PC-3 (cell line): ENCODE measurements around the gene KCNG3. TPM values are rescaled to one million over a fixed set of nuclear protein-coding genes. Genes with fewer than 3 reads are reported as not detected.

Experiments used
- ATAC-seq: fragments of 200-7000 bp; cut with Tn5 transposase; 2 replicates; pipeline ENCODE4 v1.9.1; 2020; ENCODE audit warnings: mild to moderate bottlenecking, moderate library complexity
- BruUV-seq: library from RNA; stranded (reverse); fragments of 400-500 nt; replicated peaks from 2 replicates; lab custom pipeline; 2021; lab: Mats Ljungman, UMichigan
- CTCF ChIA-PET: fragments of 300-600 bp; sonication (Branson Sonifier 250); formaldehyde crosslinking; loops from one replicate; lab custom pipeline; 2022; ENCODE audit warnings: antibody characterized with exemption; lab: Charles Lee
- POLR2A ChIA-PET: fragments of 300-600 bp; sonication (Branson Sonifier 250); formaldehyde crosslinking; loops from one replicate; lab custom pipeline; 2022; ENCODE audit warnings: antibody characterized with exemption; ENCODE audit not compliant: unreplicated experiment; lab: Charles Lee
- DNase-seq: peaks from one replicate; pipeline ENCODE4 v3.0.0-alpha.2; 2015
- H2AFZ ChIP-seq: fragments of 300-600 bp; sonication (generic); 2 replicates; pipeline ENCODE4 v1.6.0; 2016; ENCODE audit warnings: antibody characterized with exemption, low read length
- H3F3A ChIP-seq: fragments of 300-600 bp; sonication (generic); one replicate; pipeline ENCODE4 v1.6.0; 2017; ENCODE audit warnings: antibody characterized with exemption, low read length, control low read depth, mild to moderate bottlenecking; ENCODE audit not compliant: unreplicated experiment
- H3K27ac ChIP-seq: fragments of 300-600 bp; sonication (generic); 2 replicates; pipeline ENCODE4 v1.5.1; 2016; ENCODE audit warnings: mild to moderate bottlenecking, low read length
- H3K27me3 ChIP-seq: fragments of 300-600 bp; sonication (generic); 2 replicates; pipeline ENCODE4 v1.6.1; 2016; ENCODE audit warnings: low read length, mixed read lengths
- H3K36me3 ChIP-seq: fragments of 300-600 bp; sonication (generic); 2 replicates; pipeline ENCODE4 v1.6.1; 2016; ENCODE audit warnings: low read depth, mixed run types, low read length, mixed read lengths
- H3K4me1 ChIP-seq: fragments of 300-600 bp; sonication (generic); 2 replicates; pipeline ENCODE4 v1.5.1; 2016; ENCODE audit warnings: low read length; ENCODE audit not compliant: insufficient read depth
- H3K4me2 ChIP-seq: fragments of 300-600 bp; sonication (generic); 2 replicates; pipeline ENCODE4 v1.6.0; 2016; ENCODE audit warnings: low read length
- H3K4me3 ChIP-seq: fragments of 300-600 bp; sonication (generic); 2 replicates; pipeline ENCODE4 v1.5.1; 2016; ENCODE audit warnings: mild to moderate bottlenecking, low read length, mixed read lengths
- H3K79me2 ChIP-seq: fragments of 300-600 bp; sonication (generic); 2 replicates; pipeline ENCODE4 v1.6.1; 2017; ENCODE audit warnings: low read length, mixed read lengths
- H3K9ac ChIP-seq: fragments of 300-600 bp; sonication (generic); 2 replicates; pipeline ENCODE4 v1.6.0; 2016; ENCODE audit warnings: mild to moderate bottlenecking, low read length
- H3K9me2 ChIP-seq: fragments of 300-600 bp; sonication (generic); replicated peaks from 2 replicates; pipeline ENCODE4 v1.6.1; 2016; ENCODE audit warnings: mixed run types, low read length, mixed read lengths
- H3K9me3 ChIP-seq: fragments of 300-600 bp; sonication (generic); 2 replicates; pipeline ENCODE4 v1.6.1; 2016; ENCODE audit warnings: low read length, mixed read lengths
- H4K20me1 ChIP-seq: fragments of 300-600 bp; sonication (generic); 2 replicates; pipeline ENCODE4 v1.6.1; 2016; ENCODE audit warnings: low read length, mixed read lengths
- CTCF ChIP-seq: fragments of 300-600 bp; sonication (generic); conservative IDR thresholded peaks from 2 replicates; pipeline ENCODE4 v1.5.1; 2017; ENCODE audit warnings: antibody characterized with exemption, low read depth, mild to moderate bottlenecking, low read length
- EZH2 ChIP-seq: fragments of 300-600 bp; sonication (generic); IDR thresholded peaks from one replicate; pipeline ENCODE4 v1.6.1; 2017; ENCODE audit warnings: antibody characterized with exemption, mild to moderate bottlenecking, low read length; ENCODE audit not compliant: unreplicated experiment
- EZH2phosphoT487 ChIP-seq: fragments of 300-600 bp; sonication (generic); IDR thresholded peaks from 2 replicates; pipeline ENCODE4 v1.6.1; 2018; ENCODE audit warnings: mild to moderate bottlenecking, antibody characterized with exemption, low read length, borderline replicate concordance
- intact Hi-C: fragments of 100-400 bp; cut with micrococcal nuclease; formaldehyde crosslinking; loops from 2 replicates; pipeline ENCODE4 v1.9.0; 2023
- total RNA-seq: library from RNA; depleted of rRNA; stranded (reverse); fragments of >200 nt; gene quantifications from 2 replicates; pipeline ENCODE4 v1.2.3, GENCODE V29; 2014

The KCNG3 gene
- total RNA-seq, 1 experiment from 2014 or later, result 2.4 TPM

- Histone ChIP-seq H3K9me2 (no peaks in the 10 kb centered on the region), H4K20me1 (no peaks in the 10 kb centered on the region), H3K4me2 (peak overlapping the region; percentile 67), H3K27ac (peak overlapping the region; percentile 89), H2AFZ (no peak overlapping the region), H3F3A (no peaks in the 10 kb centered on the region), H3K4me3 (no peak overlapping the region), H3K36me3 (no peaks in the 10 kb centered on the region), H3K9me3 (no peaks in the 10 kb centered on the region), H3K4me1 (peaks cover 22% of the 10 kb centered on the region), H3K27me3 (no peaks in the 10 kb centered on the region), H3K9ac (peak overlapping the region; percentile 55), H3K79me2 (no peaks in the 10 kb centered on the region)
- ChIA-PET CTCF (no interaction called here), POLR2A (no interaction called here)
- intact Hi-C loops, result loop anchor here (1.0 to 5.0 kb wide), 2 partner anchors 21 to 54 kb away; no protein-coding TSS in a partner anchor
- no peak for DNase-seq
- no peak for TF ChIP-seq EZH2phosphoT487
- ATAC-seq, result no peak
- no TSS peak for BruUV-seq
Observed at GRCh38 chr2:42421157-42421485, 72.7 kb downstream of the KCNG3 start.

GRCh38 chr2:42414648-42415047, 79.1 kb downstream of the KCNG3 start:
- H3K27me3 ChIP-seq, result no peaks in the 10 kb centered on the region
- ATAC-seq (no peak), DNase-seq (no peak)
- no peaks in the 10 kb centered on the region for H3K9me2 ChIP-seq
- TF ChIP-seq EZH2phosphoT487 (no peak), CTCF (no peak), EZH2 (no peak)
- no peaks in the 10 kb centered on the region for H3F3A ChIP-seq
- no peaks in the 10 kb centered on the region for H3K36me3 ChIP-seq
- H3K4me3 ChIP-seq, result no peak overlapping the region
- no peaks in the 10 kb centered on the region for H4K20me1 ChIP-seq
- BruUV-seq, result no TSS peak
- H3K27ac ChIP-seq, result no peak overlapping the region
- ChIA-PET POLR2A (no interaction called here), CTCF (no interaction called here)
- no peaks in the 10 kb centered on the region; the same call in 1 of the 2 replicates for H3K9me3 ChIP-seq
- H3K9ac ChIP-seq, result no peak overlapping the region
- no peak overlapping the region for H2AFZ ChIP-seq
- intact Hi-C loops, result no loop called here
- no peaks in the 10 kb centered on the region for H3K79me2 ChIP-seq
- no peak overlapping the region for H3K4me2 ChIP-seq
- no peaks in the 10 kb centered on the region for H3K4me1 ChIP-seq

GRCh38 chr2:42414158-42414557, 79.6 kb downstream of the KCNG3 start:
- no peaks in the 10 kb centered on the region for H3K36me3 ChIP-seq
- H2AFZ ChIP-seq, result no peak overlapping the region
- BruUV-seq, result no TSS peak
- ChIA-PET POLR2A (interaction anchor here (0.6 kb wide), 2 partner anchors 14 to 42 kb away, joined by 3 to 5 read pairs; no protein-coding TSS in a partner anchor), CTCF (no interaction called here)
- intact Hi-C loops, result no loop called here
- no peak for DNase-seq
- no peaks in the 10 kb centered on the region; the same call in 1 of the 2 replicates for H3K9me3 ChIP-seq
- no peak overlapping the region for H3K4me3 ChIP-seq
- no peak overlapping the region for H3K4me2 ChIP-seq
- H3F3A ChIP-seq, result no peaks in the 10 kb centered on the region
- H4K20me1 ChIP-seq, result no peaks in the 10 kb centered on the region
- H3K9me2 ChIP-seq, result no peaks in the 10 kb centered on the region
- ATAC-seq, result no peak
- H3K27ac ChIP-seq, result no peak overlapping the region
- no peak for TF ChIP-seq EZH2phosphoT487
- no peak for TF ChIP-seq CTCF
- TF ChIP-seq EZH2, result no peak
- no peaks in the 10 kb centered on the region for H3K79me2 ChIP-seq
- no peak overlapping the region for H3K9ac ChIP-seq
- H3K4me1 ChIP-seq, result no peaks in the 10 kb centered on the region
- H3K27me3 ChIP-seq, result no peaks in the 10 kb centered on the region
